HG02852 (cell line): ENCODE data around the gene PHOX2B.
"Not testable (repeated sequence)": the region's sequence is repeated elsewhere in the genome, so short reads cannot be mapped to it uniquely, and the experiment has no call there.

Experiments
- ATAC-seq: cut with Tn5 transposase; IDR thresholded peaks from one replicate; pipeline ENCODE4 v1.9.1; 2021; ENCODE audit warnings: mild to moderate bottlenecking, moderate library complexity; ENCODE audit not compliant: unreplicated experiment

The PHOX2B gene

GRCh38 chr4:41714364-41715000 lies 34.0 kb downstream of the PHOX2B start:
- ATAC-seq: no peak

GRCh38 chr4:41713768-41714167 lies 34.8 kb downstream of the PHOX2B start:
- no peak for ATAC-seq

GRCh38 chr4:41712425-41712824 lies 36.1 kb downstream of the PHOX2B start:
- no peak for ATAC-seq

- not testable (repeated sequence) for ATAC-seq
These were observed 36.9 kb downstream of the PHOX2B start for GRCh38 chr4:41711654-41712053.

- ATAC-seq: no peak
These were observed 38.6 kb downstream of the PHOX2B start for GRCh38 chr4:41709844-41710481.

- no peak for ATAC-seq
These were observed 44.7 kb downstream of the PHOX2B start for GRCh38 chr4:41703785-41704184.

GRCh38 chr4:41702770-41703169 lies 45.8 kb downstream of the PHOX2B start:
- no peak for ATAC-seq

- ATAC-seq: no peak
These were observed 46.5 kb downstream of the PHOX2B start for GRCh38 chr4:41701983-41702382.

GRCh38 chr4:41696763-41697162 lies 51.8 kb downstream of the PHOX2B start:
- no peak for ATAC-seq

- ATAC-seq: no peak
These were observed 52.4 kb downstream of the PHOX2B start for GRCh38 chr4:41696131-41696530.
